Activated CD8-positive, alpha-beta T cell treated with anti-CD3 and anti-CD28 coated beads, Interleukin-2, amount 10 ng/mL, durations not matched to agents 7 days and 5 days (primary cell): ENCODE results near the gene ANO4. TPM values are rescaled to one million over a fixed set of nuclear protein-coding genes. Genes with fewer than 3 reads are reported as not detected.

ENCODE experiments used
- ATAC-seq: fragments of 150-1000 bp; cut with Tn5 transposase; one replicate; pipeline ENCODE4 v1.10.0; 2021; ENCODE audit warnings: moderate library complexity
- CTCF ChIA-PET: fragments of 350-600 bp; sonication (Branson Sonifier 250); formaldehyde crosslinking; loops from one replicate; lab custom pipeline; 2021; ENCODE audit warnings: antibody characterized with exemption; lab: Charles Lee
- POLR2A ChIA-PET: fragments of 350-600 bp; sonication (Branson Sonifier 250); formaldehyde crosslinking; loops from one replicate; lab custom pipeline; 2021; ENCODE audit warnings: antibody characterized with exemption; lab: Charles Lee
- DNase-seq: peaks from one replicate; pipeline ENCODE4 v3.0.0-alpha.2; 2020
- H3K27ac Mint-ChIP-seq: one replicate; pipeline ENCODE4 v1.8.0; 2021; ENCODE audit warnings: mild to moderate bottlenecking, mixed read lengths
- H3K27me3 Mint-ChIP-seq: one replicate; pipeline ENCODE4 v1.8.0; 2021; ENCODE audit warnings: low read depth, mixed read lengths
- H3K36me3 Mint-ChIP-seq: one replicate; pipeline ENCODE4 v1.8.0; 2021; ENCODE audit warnings: low read depth, mixed read lengths
- H3K4me1 Mint-ChIP-seq: one replicate; pipeline ENCODE4 v1.8.0; 2021; ENCODE audit warnings: low read depth, mixed read lengths
- H3K4me3 Mint-ChIP-seq: one replicate; pipeline ENCODE4 v1.8.0; 2021; ENCODE audit warnings: mild to moderate bottlenecking, mixed read lengths
- H3K9me3 Mint-ChIP-seq: one replicate; pipeline ENCODE4 v1.8.0; 2022; ENCODE audit warnings: mixed read lengths; ENCODE audit not compliant: insufficient read depth
- total RNA-seq, 2 experiments: library from RNA; stranded (reverse); gene quantifications; one replicate each; pipeline ENCODE4 v1.2.3, GENCODE V29; 2021

The ANO4 gene
- not detected for total RNA-seq

GRCh38 chr12:100794441-100795173 is at the start of gene ANO4:
ANO4 (plus strand) TSS chr12:100794776; CDS start chr12:100901786, 107,010 bp downstream.
- Mint-ChIP-seq H3K9me3 (no peaks in the 10 kb centered on the region), H3K27me3 (peaks cover 6% of the 10 kb centered on the region), H3K36me3 (no peaks in the 10 kb centered on the region), H3K27ac (no peak within 1 kb of the TSS), H3K4me1 (no peaks in the 10 kb centered on the region), H3K4me3 (no peak within 1 kb of the TSS)
- ATAC-seq = no peak
- ChIA-PET POLR2A (no interaction called here), CTCF (no interaction called here)
- DNase-seq = no peak

- ATAC-seq (no peak), DNase-seq (no peak)
- Mint-ChIP-seq H3K27me3 (no peaks in the 10 kb centered on the region), H3K36me3 (no peaks in the 10 kb centered on the region), H3K9me3 (no peaks in the 10 kb centered on the region), H3K27ac (no peak overlapping the region), H3K4me1 (no peaks in the 10 kb centered on the region), H3K4me3 (no peak overlapping the region)
- ChIA-PET CTCF (no interaction called here), POLR2A (no interaction called here)
Observed at GRCh38 chr12:100745378-100746071, 49.1 kb upstream of the ANO4 start.

- H3K36me3 Mint-ChIP-seq = no peaks in the 10 kb centered on the region
- no peaks in the 10 kb centered on the region for H3K9me3 Mint-ChIP-seq
- H3K4me1 Mint-ChIP-seq = no peaks in the 10 kb centered on the region
- no peak overlapping the region for H3K27ac Mint-ChIP-seq
- no peak for ATAC-seq
- POLR2A ChIA-PET = no interaction called here
- H3K4me3 Mint-ChIP-seq = no peak overlapping the region
- H3K27me3 Mint-ChIP-seq = no peaks in the 10 kb centered on the region
- DNase-seq = no peak
- CTCF ChIA-PET = no interaction called here
Observed at GRCh38 chr12:100752841-100753240, 41.7 kb upstream of the ANO4 start.

- CTCF ChIA-PET = no interaction called here
- ATAC-seq = no peak
- POLR2A ChIA-PET = no interaction called here
- Mint-ChIP-seq H3K4me3 (no peak overlapping the region), H3K4me1 (no peaks in the 10 kb centered on the region), H3K9me3 (no peaks in the 10 kb centered on the region), H3K27ac (no peak overlapping the region), H3K36me3 (no peaks in the 10 kb centered on the region), H3K27me3 (no peaks in the 10 kb centered on the region)
- DNase-seq = no peak
Observed at GRCh38 chr12:100753837-100754236, 40.7 kb upstream of the ANO4 start.

- Mint-ChIP-seq H3K4me3 (no peak overlapping the region), H3K36me3 (no peaks in the 10 kb centered on the region), H3K27me3 (no peaks in the 10 kb centered on the region), H3K9me3 (no peaks in the 10 kb centered on the region), H3K4me1 (no peaks in the 10 kb centered on the region), H3K27ac (no peak overlapping the region)
- no peak for DNase-seq
- POLR2A ChIA-PET = no interaction called here
- CTCF ChIA-PET = no interaction called here
- ATAC-seq = no peak
Observed at GRCh38 chr12:100755186-100755585, 39.4 kb upstream of the ANO4 start.

- H3K27ac Mint-ChIP-seq = no peak overlapping the region
- DNase-seq (no peak), ATAC-seq (no peak)
- H3K4me3 Mint-ChIP-seq = no peak overlapping the region
- H3K4me1 Mint-ChIP-seq = no peaks in the 10 kb centered on the region
- ChIA-PET CTCF (no interaction called here), POLR2A (no interaction called here)
- H3K9me3 Mint-ChIP-seq = no peaks in the 10 kb centered on the region
- H3K36me3 Mint-ChIP-seq = no peaks in the 10 kb centered on the region
- H3K27me3 Mint-ChIP-seq = no peaks in the 10 kb centered on the region
Observed at GRCh38 chr12:100758083-100758482, 36.5 kb upstream of the ANO4 start.

GRCh38 chr12:100767371-100767770 is 27.2 kb upstream of the ANO4 start:
- CTCF ChIA-PET = no interaction called here
- Mint-ChIP-seq H3K27ac (no peak overlapping the region), H3K27me3 (no peaks in the 10 kb centered on the region), H3K4me3 (no peak overlapping the region), H3K36me3 (no peaks in the 10 kb centered on the region), H3K9me3 (no peaks in the 10 kb centered on the region), H3K4me1 (no peaks in the 10 kb centered on the region)
- ATAC-seq (no peak), DNase-seq (no peak)
- POLR2A ChIA-PET = no interaction called here

- Mint-ChIP-seq H3K4me1 (no peaks in the 10 kb centered on the region), H3K27ac (no peak overlapping the region), H3K36me3 (no peaks in the 10 kb centered on the region), H3K4me3 (no peak overlapping the region), H3K9me3 (no peaks in the 10 kb centered on the region), H3K27me3 (no peaks in the 10 kb centered on the region)
- DNase-seq (no peak), ATAC-seq (no peak)
- ChIA-PET CTCF (no interaction called here), POLR2A (no interaction called here)
Observed at GRCh38 chr12:100767950-100768349, 26.6 kb upstream of the ANO4 start.

GRCh38 chr12:100778967-100779590 is 15.5 kb upstream of the ANO4 start:
- ATAC-seq (no peak), DNase-seq (no peak)
- Mint-ChIP-seq H3K9me3 (no peaks in the 10 kb centered on the region), H3K27ac (no peak overlapping the region), H3K36me3 (no peaks in the 10 kb centered on the region), H3K27me3 (no peaks in the 10 kb centered on the region), H3K4me3 (no peak overlapping the region), H3K4me1 (no peaks in the 10 kb centered on the region)
- ChIA-PET CTCF (no interaction called here), POLR2A (no interaction called here)

GRCh38 chr12:100789146-100789545 is 5.4 kb upstream of the ANO4 start:
- H3K4me1 Mint-ChIP-seq = no peaks in the 10 kb centered on the region
- peaks cover under 1% of the 10 kb centered on the region for H3K27me3 Mint-ChIP-seq
- no peak overlapping the region for H3K4me3 Mint-ChIP-seq
- no peaks in the 10 kb centered on the region for H3K36me3 Mint-ChIP-seq
- ATAC-seq (no peak), DNase-seq (no peak)
- ChIA-PET POLR2A (no interaction called here), CTCF (no interaction called here)
- H3K27ac Mint-ChIP-seq = no peak overlapping the region
- H3K9me3 Mint-ChIP-seq = no peaks in the 10 kb centered on the region

GRCh38 chr12:100789975-100790374 is 4.6 kb upstream of the ANO4 start:
- ChIA-PET POLR2A (no interaction called here), CTCF (no interaction called here)
- H3K4me3 Mint-ChIP-seq = no peak overlapping the region
- H3K27me3 Mint-ChIP-seq = peaks cover 6% of the 10 kb centered on the region
- H3K9me3 Mint-ChIP-seq = no peaks in the 10 kb centered on the region
- ATAC-seq = no peak
- H3K36me3 Mint-ChIP-seq = no peaks in the 10 kb centered on the region
- no peaks in the 10 kb centered on the region for H3K4me1 Mint-ChIP-seq
- no peak for DNase-seq
- no peak overlapping the region for H3K27ac Mint-ChIP-seq

- POLR2A ChIA-PET = no interaction called here
- no peak for DNase-seq
- no peak for ATAC-seq
- Mint-ChIP-seq H3K36me3 (no peaks in the 10 kb centered on the region), H3K27ac (no peak overlapping the region), H3K4me1 (no peaks in the 10 kb centered on the region), H3K27me3 (peaks cover 6% of the 10 kb centered on the region), H3K9me3 (no peaks in the 10 kb centered on the region), H3K4me3 (no peak overlapping the region)
- CTCF ChIA-PET = no interaction called here
Observed at GRCh38 chr12:100790552-100790951, 4.0 kb upstream of the ANO4 start.
